Astrocyte (in vitro differentiated cells and primary cell): ENCODE results near the gene IRF4. TPM values are rescaled to one million over a fixed set of nuclear protein-coding genes. Genes with fewer than 3 reads are reported as not detected.
A peak's percentile ranks its signal among the peaks of the same experiment; 100 is the strongest.

Experiments used
- DNase-seq: peaks from one replicate; pipeline ENCODE4 v3.0.0-alpha.2; 2010; ENCODE audit warnings: low read depth
- FAIRE-seq: peaks from 2 replicates; lab custom pipeline; 2011; peaks lifted over from hg19 to GRCh38; lab: Jason Lieb, UNC
- H2AFZ ChIP-seq: 2 replicates; pipeline ENCODE4 v1.6.0; 2012; ENCODE audit warnings: low read depth, low read length, inconsistent platforms
- H3K27ac ChIP-seq: 2 replicates; pipeline ENCODE4 v1.5.1; 2011; ENCODE audit warnings: low read depth, low read length, inconsistent platforms
- H3K27me3 ChIP-seq: 2 replicates; pipeline ENCODE4 v1.6.0; 2011; ENCODE audit warnings: low read length, inconsistent platforms; ENCODE audit not compliant: insufficient read depth
- H3K36me3 ChIP-seq: 2 replicates; pipeline ENCODE4 v1.5.1; 2011; ENCODE audit warnings: low read length, inconsistent platforms; ENCODE audit not compliant: insufficient read depth
- H3K4me1 ChIP-seq: 2 replicates; pipeline ENCODE4 v1.5.1; 2011; ENCODE audit warnings: low read length, inconsistent platforms; ENCODE audit not compliant: insufficient read depth
- H3K4me2 ChIP-seq: 2 replicates; pipeline ENCODE4 v1.6.0; 2012; ENCODE audit warnings: low read length, inconsistent platforms
- H3K4me3 ChIP-seq: 2 replicates; pipeline ENCODE4 v1.5.1; 2011; ENCODE audit warnings: low read depth, mild to moderate bottlenecking, low read length, inconsistent platforms; ENCODE audit not compliant: insufficient read depth
- H3K79me2 ChIP-seq: 2 replicates; pipeline ENCODE4 v1.6.0; 2012; ENCODE audit warnings: mild to moderate bottlenecking, low read length, inconsistent platforms; ENCODE audit not compliant: insufficient read depth
- H3K9ac ChIP-seq: 2 replicates; pipeline ENCODE4 v1.6.0; 2012; ENCODE audit warnings: mild to moderate bottlenecking, low read length, inconsistent platforms
- H3K9me3 ChIP-seq: 2 replicates; pipeline ENCODE4 v1.5.1; 2012; ENCODE audit warnings: low read depth, mild to moderate bottlenecking, low read length, inconsistent platforms; ENCODE audit not compliant: insufficient read depth
- H4K20me1 ChIP-seq: 2 replicates; pipeline ENCODE4 v1.6.0; 2012; ENCODE audit warnings: low read length, inconsistent platforms; ENCODE audit not compliant: insufficient read depth
- H3K27ac Mint-ChIP-seq: one replicate; pipeline ENCODE4 v1.8.0; 2021; ENCODE audit warnings: mild to moderate bottlenecking, mixed read lengths; ENCODE audit not compliant: unreplicated experiment
- H3K27me3 Mint-ChIP-seq: one replicate; pipeline ENCODE4 v1.8.0; 2021; ENCODE audit warnings: low read depth, mixed read lengths; ENCODE audit not compliant: unreplicated experiment
- H3K36me3 Mint-ChIP-seq: one replicate; pipeline ENCODE4 v1.8.0; 2021; ENCODE audit warnings: low read depth, mixed read lengths; ENCODE audit not compliant: unreplicated experiment
- H3K4me1 Mint-ChIP-seq: one replicate; pipeline ENCODE4 v1.8.0; 2021; ENCODE audit warnings: low read depth, mixed read lengths; ENCODE audit not compliant: unreplicated experiment
- H3K4me3 Mint-ChIP-seq: one replicate; pipeline ENCODE4 v1.8.0; 2021; ENCODE audit warnings: mild to moderate bottlenecking, moderate library complexity, mixed read lengths; ENCODE audit not compliant: unreplicated experiment
- H3K9me3 Mint-ChIP-seq: one replicate; pipeline ENCODE4 v1.8.0; 2021; ENCODE audit warnings: mild to moderate bottlenecking, mixed read lengths; ENCODE audit not compliant: unreplicated experiment
- EZH2 ChIP-seq: IDR thresholded peaks from 2 replicates; pipeline ENCODE4 v1.6.1; 2012; ENCODE audit warnings: mild to moderate bottlenecking, low read length, inconsistent platforms; ENCODE audit not compliant: insufficient read depth
- total RNA-seq: library from RNA; stranded (reverse); gene quantifications from 2 replicates; pipeline ENCODE4 v1.2.1, GENCODE V29; 2021
- TF ChIP-seq, protein P1 (sequence below): IDR thresholded peaks from 2 replicates; pipeline ENCODE4 v1.5.1; 2011; ENCODE audit warnings: low read depth, mild to moderate bottlenecking, inconsistent platforms, low read length, moderate library complexity; ENCODE audit not compliant: insufficient read depth

The IRF4 gene
- total RNA-seq, 1 donor from 2014 or later: 0.30 TPM

DNA sequence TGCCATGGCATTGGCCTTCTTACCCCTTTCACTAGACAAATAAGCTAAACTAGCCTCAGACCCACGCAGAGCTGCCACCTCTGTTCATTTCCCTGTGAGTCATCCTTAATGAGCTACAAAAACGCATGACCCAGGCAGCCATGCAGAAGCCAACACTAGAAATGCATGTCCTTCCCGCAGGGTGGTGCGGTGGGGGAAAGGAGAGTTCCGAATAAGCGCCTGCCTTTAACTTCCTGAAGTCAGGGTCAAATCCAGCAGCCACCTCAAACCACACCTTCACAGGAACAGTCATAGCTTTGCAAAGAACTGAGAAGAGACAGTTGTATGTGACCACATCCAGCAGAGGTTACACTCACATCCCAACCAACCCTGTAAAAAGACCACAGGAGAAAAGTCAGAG lies 40.4 kb downstream of the IRF4 start:
- no peak overlapping the region for H3K27ac ChIP-seq
- H3K27me3 ChIP-seq: peaks cover 13% of the 10 kb centered on the region
- H3K4me2 ChIP-seq: no peak overlapping the region
- peaks cover 9% of the 10 kb centered on the region for H3K4me1 Mint-ChIP-seq
- H3K9me3 ChIP-seq: peaks cover 4% of the 10 kb centered on the region
- peaks cover 17% of the 10 kb centered on the region for H3K27me3 Mint-ChIP-seq
- H3K9me3 Mint-ChIP-seq: peaks cover 5% of the 10 kb centered on the region
- no peaks in the 10 kb centered on the region for H3K36me3 Mint-ChIP-seq
- no peaks in the 10 kb centered on the region for H4K20me1 ChIP-seq
- no peak overlapping the region for H3K9ac ChIP-seq
- no peak overlapping the region for H3K4me3 Mint-ChIP-seq
- TF ChIP-seq, protein P1, sequence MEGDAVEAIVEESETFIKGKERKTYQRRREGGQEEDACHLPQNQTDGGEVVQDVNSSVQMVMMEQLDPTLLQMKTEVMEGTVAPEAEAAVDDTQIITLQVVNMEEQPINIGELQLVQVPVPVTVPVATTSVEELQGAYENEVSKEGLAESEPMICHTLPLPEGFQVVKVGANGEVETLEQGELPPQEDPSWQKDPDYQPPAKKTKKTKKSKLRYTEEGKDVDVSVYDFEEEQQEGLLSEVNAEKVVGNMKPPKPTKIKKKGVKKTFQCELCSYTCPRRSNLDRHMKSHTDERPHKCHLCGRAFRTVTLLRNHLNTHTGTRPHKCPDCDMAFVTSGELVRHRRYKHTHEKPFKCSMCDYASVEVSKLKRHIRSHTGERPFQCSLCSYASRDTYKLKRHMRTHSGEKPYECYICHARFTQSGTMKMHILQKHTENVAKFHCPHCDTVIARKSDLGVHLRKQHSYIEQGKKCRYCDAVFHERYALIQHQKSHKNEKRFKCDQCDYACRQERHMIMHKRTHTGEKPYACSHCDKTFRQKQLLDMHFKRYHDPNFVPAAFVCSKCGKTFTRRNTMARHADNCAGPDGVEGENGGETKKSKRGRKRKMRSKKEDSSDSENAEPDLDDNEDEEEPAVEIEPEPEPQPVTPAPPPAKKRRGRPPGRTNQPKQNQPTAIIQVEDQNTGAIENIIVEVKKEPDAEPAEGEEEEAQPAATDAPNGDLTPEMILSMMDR: no peak
- TF ChIP-seq EZH2: no peak
- H3K79me2 ChIP-seq: no peaks in the 10 kb centered on the region
- H2AFZ ChIP-seq: no peak overlapping the region
- no peaks in the 10 kb centered on the region for H3K36me3 ChIP-seq
- no peak overlapping the region for H3K4me3 ChIP-seq
- peak; percentile 12 for DNase-seq
- H3K27ac Mint-ChIP-seq: no peak overlapping the region
- FAIRE-seq: no peak
- peaks cover 3% of the 10 kb centered on the region for H3K4me1 ChIP-seq

DNA sequence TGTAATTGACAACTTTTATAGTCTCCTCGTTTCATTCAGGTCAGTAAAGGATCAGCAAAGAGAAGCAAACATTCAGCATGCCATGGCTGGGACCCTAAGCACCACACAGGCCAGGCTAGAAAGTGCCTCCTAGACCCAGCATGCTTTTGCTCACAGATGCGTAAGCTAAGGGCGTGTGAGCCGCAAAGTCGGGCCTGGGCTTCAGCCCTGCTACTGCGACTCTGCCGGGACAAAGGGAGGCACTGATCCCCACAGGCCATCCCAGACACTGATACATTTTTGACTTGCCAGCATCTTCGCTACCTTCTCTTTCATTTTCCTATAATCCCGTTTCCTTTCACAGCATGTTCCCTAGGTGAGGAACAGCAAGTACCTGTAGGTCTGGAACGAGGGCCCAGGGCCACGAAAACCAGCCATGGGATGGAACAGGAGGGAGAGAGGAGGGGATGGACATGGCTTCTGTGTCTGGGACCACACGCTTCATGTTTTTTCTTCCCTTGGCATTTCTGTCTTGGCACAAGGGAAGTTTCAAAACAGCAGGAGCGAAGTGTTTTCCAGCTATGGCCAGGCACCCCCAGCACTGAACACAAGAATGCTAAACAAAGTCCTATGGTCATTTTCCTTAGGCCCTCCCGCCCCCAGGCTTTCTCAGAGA lies 42.6 kb downstream of the IRF4 start:
- no peak overlapping the region for H3K4me3 ChIP-seq
- H3K36me3 Mint-ChIP-seq: no peaks in the 10 kb centered on the region
- no peaks in the 10 kb centered on the region for H3K36me3 ChIP-seq
- no peaks in the 10 kb centered on the region for H3K79me2 ChIP-seq
- H2AFZ ChIP-seq: no peak overlapping the region
- TF ChIP-seq, protein P1: no peak
- TF ChIP-seq EZH2: no peak
- H3K4me2 ChIP-seq: no peak overlapping the region
- peaks cover 13% of the 10 kb centered on the region for H3K27me3 ChIP-seq
- peaks cover 2% of the 10 kb centered on the region for H3K9me3 Mint-ChIP-seq
- peaks cover 3% of the 10 kb centered on the region for H3K4me1 ChIP-seq
- peaks cover 9% of the 10 kb centered on the region for H3K4me1 Mint-ChIP-seq
- peaks cover 32% of the 10 kb centered on the region for H3K27me3 Mint-ChIP-seq
- no peak overlapping the region for H3K27ac ChIP-seq
- H4K20me1 ChIP-seq: no peaks in the 10 kb centered on the region
- H3K4me3 Mint-ChIP-seq: no peak overlapping the region
- DNase-seq: no peak
- no peak overlapping the region for H3K9ac ChIP-seq
- H3K27ac Mint-ChIP-seq: no peak overlapping the region
- no peak for FAIRE-seq
- H3K9me3 ChIP-seq: no peaks in the 10 kb centered on the region
